Kidney capillary endothelial cell (primary cell): Measurements from ENCODE around the gene TCF19.

Experiments used
- DNase-seq: peaks from one replicate; pipeline ENCODE4 v3.0.0-alpha.2; 2018; ENCODE audit warnings: low spot score

The TCF19 gene

GRCh38 chr6:31128093-31128676 is 30.2 kb upstream of the TCF19 start:
- no peak for DNase-seq

GRCh38 chr6:31129130-31129529 is 29.3 kb upstream of the TCF19 start:
- DNase-seq = no peak

GRCh38 chr6:31130751-31131150 is 27.6 kb upstream of the TCF19 start:
- no peak for DNase-seq

GRCh38 chr6:31131595-31131994 is 26.8 kb upstream of the TCF19 start:
- no peak for DNase-seq

GRCh38 chr6:31132806-31133205 is 25.6 kb upstream of the TCF19 start:
- DNase-seq = no peak

GRCh38 chr6:31135710-31136109 is 22.7 kb upstream of the TCF19 start:
- DNase-seq = no peak

- DNase-seq = no peak
Observed at GRCh38 chr6:31138982-31139381, 19.4 kb upstream of the TCF19 start, which contains the start of gene PSORS1C2. Gene PSORS1C2, minus strand, starts transcription at chr6:31139066. Its CDS starts 40 bp downstream, at chr6:31139026.

GRCh38 chr6:31139599-31139998 is 18.8 kb upstream of the TCF19 start:
- peak; percentile 58 for DNase-seq

GRCh38 chr6:31140643-31141042 is 17.7 kb upstream of the TCF19 start:
- no peak for DNase-seq

- DNase-seq = no peak
Observed at GRCh38 chr6:31142361-31142761, 16.0 kb upstream of the TCF19 start.

- DNase-seq = peak; percentile 89
Observed at GRCh38 chr6:31143148-31143547, 15.2 kb upstream of the TCF19 start.

GRCh38 chr6:31144296-31144969 is 14.0 kb upstream of the TCF19 start:
- no peak for DNase-seq

- no peak for DNase-seq
Observed at GRCh38 chr6:31144970-31145340, 13.4 kb upstream of the TCF19 start.

GRCh38 chr6:31145386-31145785 is 13.0 kb upstream of the TCF19 start:
- no peak for DNase-seq

- no peak for DNase-seq
Observed at GRCh38 chr6:31149827-31150447, 8.5 kb upstream of the TCF19 start.

- DNase-seq = no peak
Observed at GRCh38 chr6:31152781-31153180, 5.6 kb upstream of the TCF19 start.

- DNase-seq = no peak
Observed at GRCh38 chr6:31154436-31154835, 4.0 kb upstream of the TCF19 start.

GRCh38 chr6:31156641-31157040 is 1.7 kb upstream of the TCF19 start:
- no peak for DNase-seq

- DNase-seq = no peak
Observed at GRCh38 chr6:31157513-31158139, 763 bp upstream of the TCF19 start, which contains the start of gene CCHCR1. Gene CCHCR1, minus strand, starts transcription at chr6:31157802. Its CDS starts 202 bp downstream, at chr6:31157600.

- peak; percentile 31 for DNase-seq
Observed at GRCh38 chr6:31158863-31159855, 770 bp downstream of the TCF19 start.

GRCh38 chr6:31161216-31162126 is 3.1 kb downstream of the TCF19 start:
- no peak for DNase-seq
